Caco-2 (cell line): ENCODE measurements around the gene NPHP4. TPM values are rescaled to one million over a fixed set of nuclear protein-coding genes. Genes with fewer than 3 reads are reported as not detected.

Source experiments
- BruUV-seq: library from RNA; stranded (reverse); fragments of 400-500 nt; replicated peaks from 2 replicates; lab custom pipeline; 2021; lab: Mats Ljungman, UMichigan
- CTCF ChIA-PET: fragments of 300-600 bp; sonication (Branson Sonifier 250); formaldehyde crosslinking; loops from one replicate; lab custom pipeline; 2022; ENCODE audit warnings: antibody characterized with exemption; lab: Charles Lee
- POLR2A ChIA-PET: fragments of 300-600 bp; sonication (Branson Sonifier 250); formaldehyde crosslinking; loops from one replicate; lab custom pipeline; 2022; ENCODE audit warnings: antibody characterized with exemption; lab: Charles Lee
- DNase-seq, 2 experiments: peaks; one replicate each; pipeline versions ENCODE4 v3.0.0 to v3.0.0-alpha.2; 2020 to 2022
- H3K27me3 ChIP-seq: replicated peaks from 2 replicates; pipeline ENCODE4 v1.6.0; 2011; ENCODE audit warnings: low read length; ENCODE audit not compliant: control insufficient read depth, insufficient read depth
- H3K36me3 ChIP-seq: 2 replicates; pipeline ENCODE4 v1.5.1; 2011; ENCODE audit warnings: low read length; ENCODE audit not compliant: control insufficient read depth, insufficient read depth
- H3K4me1 ChIP-seq: fragments of 250-450 bp; sonication (Bioruptor Pico); 2 replicates; pipeline ENCODE4 v1.5.1; 2020; ENCODE audit warnings: mild to moderate bottlenecking
- H3K4me3 ChIP-seq: 2 replicates; pipeline ENCODE4 v1.5.1; 2011; ENCODE audit warnings: low read depth, mild to moderate bottlenecking, control low read depth, low read length
- H3K9me3 ChIP-seq: fragments of 250-450 bp; sonication (Bioruptor Pico); 2 replicates; pipeline ENCODE4 v1.5.1; 2020; ENCODE audit warnings: mild to moderate bottlenecking, moderate library complexity
- H3K27ac Mint-ChIP-seq: one replicate; pipeline ENCODE4 v1.8.0; 2022; ENCODE audit warnings: mixed read lengths; ENCODE audit not compliant: unreplicated experiment
- H3K27me3 Mint-ChIP-seq: one replicate; pipeline ENCODE4 v1.8.0; 2022; ENCODE audit warnings: mixed read lengths; ENCODE audit not compliant: insufficient read depth, unreplicated experiment
- H3K36me3 Mint-ChIP-seq: one replicate; pipeline ENCODE4 v1.8.0; 2022; ENCODE audit warnings: mild to moderate bottlenecking, mixed read lengths; ENCODE audit not compliant: insufficient read depth, unreplicated experiment
- H3K4me1 Mint-ChIP-seq: one replicate; pipeline ENCODE4 v1.8.0; 2022; ENCODE audit warnings: low read depth, mixed read lengths; ENCODE audit not compliant: unreplicated experiment
- H3K4me3 Mint-ChIP-seq: one replicate; pipeline ENCODE4 v1.8.0; 2022; ENCODE audit warnings: mild to moderate bottlenecking, moderate library complexity, mixed read lengths; ENCODE audit not compliant: unreplicated experiment
- H3K9me3 Mint-ChIP-seq: one replicate; pipeline ENCODE4 v1.8.0; 2022; ENCODE audit warnings: mixed read lengths; ENCODE audit not compliant: unreplicated experiment
- CTCF ChIP-seq, 2 experiments: fragments of 200-600 bp in 1 of 2; IDR thresholded peaks; 1 replicate in 1 of 2; 2 replicates in 1 of 2; pipeline versions ENCODE4 v1.5.1 to v1.8.0; 2011 to 2022; ENCODE audit warnings: antibody characterized with exemption in 1 of 2, control low read depth in 1 of 2, inconsistent platforms in 1 of 2, low read depth in 1 of 2, low read length in 1 of 2, mild to moderate bottlenecking in 1 of 2, moderate library complexity in 1 of 2; ENCODE audit not compliant: insufficient read depth in 1 of 2, severe bottlenecking in 1 of 2, unreplicated experiment in 1 of 2
- intact Hi-C: fragments of 100-400 bp; cut with micrococcal nuclease; formaldehyde crosslinking; loops from one replicate; pipeline ENCODE4 v1.10.0; 2022; ENCODE audit not compliant: unreplicated experiment
- total RNA-seq: library from RNA; stranded (reverse); gene quantifications from 2 replicates; pipeline ENCODE4 v1.2.3, GENCODE V29; 2022

Gene NPHP4
- total RNA-seq, 1 experiment from 2014 or later, result 12.3 TPM

DNA sequence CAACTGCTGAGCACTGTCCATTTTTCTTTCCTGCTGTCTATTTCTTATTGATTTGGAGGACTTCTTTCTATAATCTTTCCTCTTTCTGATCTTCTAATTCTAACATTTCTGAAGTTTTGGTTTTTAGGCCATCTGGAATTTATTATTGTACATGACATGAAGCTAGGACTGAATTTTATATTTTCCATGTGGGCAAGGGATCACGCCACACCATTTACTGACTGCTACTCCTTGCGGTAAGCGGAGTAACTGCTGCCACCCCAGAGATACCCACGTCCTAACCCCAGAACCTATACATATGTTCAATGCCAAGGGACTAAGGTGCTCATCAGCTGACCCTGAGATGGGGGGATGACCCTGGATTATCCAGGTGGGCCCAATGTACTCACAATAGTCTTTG, 70.6 kb downstream of the NPHP4 start:
- Histone ChIP-seq H3K9me3 (no peaks in the 10 kb centered on the region), H3K27me3 (no peaks in the 10 kb centered on the region), H3K36me3 (no peaks in the 10 kb centered on the region), H3K4me3 (no peak overlapping the region), H3K4me1 (no peaks in the 10 kb centered on the region)
- Mint-ChIP-seq H3K4me1 (no peaks in the 10 kb centered on the region), H3K9me3 (no peaks in the 10 kb centered on the region), H3K36me3 (no peaks in the 10 kb centered on the region), H3K4me3 (no peak overlapping the region), H3K27me3 (no peaks in the 10 kb centered on the region), H3K27ac (no peak overlapping the region)
- intact Hi-C loops, result no loop called here
- no peak for DNase-seq
- TF ChIP-seq CTCF (IDR thresholded peaks at IDR 0.05; ENCODE audit: insufficient read depth in 1 of 2, low read depth in 1 of 2, low read length in 1 of 2, severe bottlenecking in 1 of 2, unreplicated experiment in 1 of 2), result no peak
- ChIA-PET CTCF (no interaction called here), POLR2A (no interaction called here)
- BruUV-seq, result no TSS peak

DNA sequence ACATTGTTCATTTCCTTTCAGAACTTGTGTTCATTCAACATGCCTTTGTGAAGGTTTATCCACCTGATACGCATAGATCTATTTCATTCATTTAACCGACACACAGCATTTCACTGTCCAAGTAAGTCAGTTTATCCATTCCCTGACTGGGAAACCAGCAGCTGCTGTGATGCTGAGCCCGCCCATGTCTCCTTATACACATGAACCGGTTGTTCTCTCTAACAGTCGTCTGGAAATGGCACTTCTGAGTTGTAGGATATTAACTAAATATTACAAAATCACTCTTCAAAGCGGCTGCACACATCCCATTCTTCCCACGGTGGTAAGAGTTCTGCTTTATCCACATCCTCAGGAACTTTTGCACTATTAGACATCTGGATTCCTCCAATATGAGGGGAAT, 71.1 kb downstream of the NPHP4 start:
- no peaks in the 10 kb centered on the region for H3K4me1 ChIP-seq
- no peak overlapping the region for H3K4me3 ChIP-seq
- Mint-ChIP-seq H3K36me3 (no peaks in the 10 kb centered on the region), H3K27ac (no peak overlapping the region), H3K4me3 (no peak overlapping the region), H3K27me3 (no peaks in the 10 kb centered on the region), H3K4me1 (no peaks in the 10 kb centered on the region), H3K9me3 (no peaks in the 10 kb centered on the region)
- TF ChIP-seq CTCF (IDR thresholded peaks at IDR 0.05; ENCODE audit: insufficient read depth in 1 of 2, low read depth in 1 of 2, low read length in 1 of 2, severe bottlenecking in 1 of 2, unreplicated experiment in 1 of 2), result no peak
- ChIA-PET POLR2A (no interaction called here), CTCF (no interaction called here)
- no peaks in the 10 kb centered on the region for H3K27me3 ChIP-seq
- intact Hi-C loops, result no loop called here
- H3K36me3 ChIP-seq, result no peaks in the 10 kb centered on the region
- no TSS peak for BruUV-seq
- no peak for DNase-seq
- H3K9me3 ChIP-seq, result no peaks in the 10 kb centered on the region

DNA sequence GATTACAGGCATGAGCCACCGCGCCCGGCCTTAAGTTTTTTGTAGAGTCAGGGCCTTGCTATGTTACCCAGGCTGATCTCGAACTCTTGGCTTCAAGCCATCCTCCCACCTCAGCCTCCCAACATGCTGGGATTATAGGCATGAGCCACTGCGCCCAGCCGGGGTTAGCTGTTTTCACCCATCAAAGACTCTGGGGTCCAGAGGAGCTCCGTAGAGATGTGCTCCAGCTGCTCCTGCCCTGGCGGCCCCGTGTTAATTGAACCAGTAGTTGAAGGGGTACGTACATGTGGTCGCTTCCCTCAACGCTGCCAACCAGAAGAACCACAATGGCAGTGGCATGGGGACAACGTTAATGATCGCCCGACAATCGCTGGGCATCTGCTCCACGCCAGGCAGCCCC, 72.0 kb downstream of the NPHP4 start:
- Histone ChIP-seq H3K36me3 (no peaks in the 10 kb centered on the region; the same call in 1 of the 2 replicates), H3K27me3 (no peaks in the 10 kb centered on the region), H3K4me1 (no peaks in the 10 kb centered on the region), H3K9me3 (no peaks in the 10 kb centered on the region), H3K4me3 (no peak overlapping the region)
- ChIA-PET POLR2A (no interaction called here), CTCF (no interaction called here)
- no peaks in the 10 kb centered on the region for H3K4me1 Mint-ChIP-seq
- BruUV-seq, result no TSS peak
- no peaks in the 10 kb centered on the region for H3K27me3 Mint-ChIP-seq
- no peaks in the 10 kb centered on the region for H3K36me3 Mint-ChIP-seq
- H3K4me3 Mint-ChIP-seq, result no peak overlapping the region
- no peak overlapping the region for H3K27ac Mint-ChIP-seq
- H3K9me3 Mint-ChIP-seq, result no peaks in the 10 kb centered on the region
- no peak for TF ChIP-seq CTCF (IDR thresholded peaks at IDR 0.05; ENCODE audit: insufficient read depth in 1 of 2, low read depth in 1 of 2, low read length in 1 of 2, severe bottlenecking in 1 of 2, unreplicated experiment in 1 of 2)
- DNase-seq, result no peak
- intact Hi-C loops, result no loop called here
